GM12874 (cell line): ENCODE data around the gene CEP44.

Experiments
- TF ChIP-seq, protein P1 (sequence below): IDR thresholded peaks from 2 replicates; pipeline ENCODE4 v1.5.1; 2011; ENCODE audit warnings: low read depth, mild to moderate bottlenecking, control low read depth, low read length, moderate library complexity; ENCODE audit not compliant: insufficient read depth

Gene CEP44

DNA sequence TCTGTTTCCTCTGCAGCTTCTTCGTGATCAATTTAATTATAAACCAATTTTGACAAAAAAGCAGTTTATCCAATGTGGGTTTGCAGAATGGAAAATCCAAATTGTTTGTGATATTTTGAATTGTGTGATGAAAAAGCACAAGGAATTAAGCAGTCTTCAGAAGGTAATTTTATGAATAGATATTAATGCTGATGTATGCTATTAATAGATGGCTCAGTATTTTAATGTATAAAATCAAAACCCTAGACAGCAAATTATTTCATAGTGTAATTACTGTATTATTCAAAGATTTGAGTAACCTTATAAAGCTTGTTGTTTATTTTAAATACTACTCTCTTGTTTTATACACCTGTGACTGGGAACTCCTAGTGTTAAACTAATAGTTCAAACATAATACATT lies 20.0 kb downstream of the CEP44 start:
- TF ChIP-seq, protein P1, sequence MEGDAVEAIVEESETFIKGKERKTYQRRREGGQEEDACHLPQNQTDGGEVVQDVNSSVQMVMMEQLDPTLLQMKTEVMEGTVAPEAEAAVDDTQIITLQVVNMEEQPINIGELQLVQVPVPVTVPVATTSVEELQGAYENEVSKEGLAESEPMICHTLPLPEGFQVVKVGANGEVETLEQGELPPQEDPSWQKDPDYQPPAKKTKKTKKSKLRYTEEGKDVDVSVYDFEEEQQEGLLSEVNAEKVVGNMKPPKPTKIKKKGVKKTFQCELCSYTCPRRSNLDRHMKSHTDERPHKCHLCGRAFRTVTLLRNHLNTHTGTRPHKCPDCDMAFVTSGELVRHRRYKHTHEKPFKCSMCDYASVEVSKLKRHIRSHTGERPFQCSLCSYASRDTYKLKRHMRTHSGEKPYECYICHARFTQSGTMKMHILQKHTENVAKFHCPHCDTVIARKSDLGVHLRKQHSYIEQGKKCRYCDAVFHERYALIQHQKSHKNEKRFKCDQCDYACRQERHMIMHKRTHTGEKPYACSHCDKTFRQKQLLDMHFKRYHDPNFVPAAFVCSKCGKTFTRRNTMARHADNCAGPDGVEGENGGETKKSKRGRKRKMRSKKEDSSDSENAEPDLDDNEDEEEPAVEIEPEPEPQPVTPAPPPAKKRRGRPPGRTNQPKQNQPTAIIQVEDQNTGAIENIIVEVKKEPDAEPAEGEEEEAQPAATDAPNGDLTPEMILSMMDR: no peak

DNA sequence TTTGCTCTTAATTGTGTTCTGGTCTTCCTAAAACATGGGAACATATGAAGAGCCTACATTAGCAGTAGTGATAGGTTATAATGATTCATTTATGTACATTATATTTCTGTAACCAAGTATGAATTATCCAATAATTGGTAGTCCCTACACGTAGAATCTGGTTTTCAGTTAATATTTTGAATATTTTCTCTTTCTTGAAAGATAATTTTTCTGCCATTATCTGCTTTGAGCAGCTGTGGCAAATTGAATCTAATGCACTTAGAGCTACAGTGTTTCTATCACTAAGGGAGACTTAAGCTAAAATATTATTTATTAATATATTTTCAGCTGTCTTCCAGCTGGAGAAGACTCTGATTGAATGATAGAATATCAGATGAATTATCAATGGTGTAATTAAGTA lies 21.0 kb downstream of the CEP44 start:
- TF ChIP-seq, protein P1: no peak

DNA sequence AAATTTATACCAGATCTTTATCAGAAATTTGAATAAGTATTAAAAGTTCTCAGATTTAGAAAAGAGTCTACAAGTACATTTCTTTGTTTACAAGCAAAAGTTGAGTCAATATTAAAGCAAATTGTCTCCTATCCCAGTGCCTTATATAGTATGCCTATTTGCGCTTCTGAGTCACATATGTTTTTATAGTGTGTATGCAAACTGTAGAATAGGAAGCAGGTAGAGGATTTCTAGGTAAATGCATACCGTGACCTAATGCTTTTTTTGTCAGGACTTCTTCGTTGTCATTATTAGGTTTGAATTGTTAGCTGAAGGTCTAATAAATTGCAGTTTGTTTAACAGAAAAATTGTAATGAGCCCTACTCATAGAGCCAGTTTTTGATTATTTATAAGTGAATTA lies 22.2 kb downstream of the CEP44 start:
- TF ChIP-seq, protein P1: no peak

GRCh38 chr4:174307694-174308093 lies 24.0 kb downstream of the CEP44 start:
- TF ChIP-seq, protein P1: no peak

GRCh38 chr4:174312993-174313392 lies 29.3 kb downstream of the CEP44 start:
- TF ChIP-seq, protein P1: no peak

DNA sequence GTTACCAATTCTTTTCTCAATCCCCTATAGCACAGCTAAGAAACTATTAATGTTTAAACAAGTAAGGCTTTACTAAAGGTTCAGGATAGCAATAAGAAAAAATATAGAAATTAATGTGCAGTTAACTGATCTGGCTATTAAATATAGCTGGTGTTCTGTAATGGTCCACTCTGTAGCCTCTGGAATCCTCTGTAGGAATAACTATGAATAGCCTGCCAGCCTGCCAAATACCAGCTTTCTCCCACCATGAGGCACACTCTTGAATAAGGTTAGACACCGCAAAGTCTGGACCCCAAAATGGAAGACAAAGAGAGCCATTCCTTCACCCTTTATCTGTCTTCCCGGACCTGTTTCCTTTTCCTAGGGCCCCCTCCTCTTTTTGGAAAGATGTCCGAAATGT lies 30.6 kb downstream of the CEP44 start:
- TF ChIP-seq, protein P1: no peak

- TF ChIP-seq, protein P1: no peak
These were observed 31.1 kb downstream of the CEP44 start for GRCh38 chr4:174314770-174315169.

DNA sequence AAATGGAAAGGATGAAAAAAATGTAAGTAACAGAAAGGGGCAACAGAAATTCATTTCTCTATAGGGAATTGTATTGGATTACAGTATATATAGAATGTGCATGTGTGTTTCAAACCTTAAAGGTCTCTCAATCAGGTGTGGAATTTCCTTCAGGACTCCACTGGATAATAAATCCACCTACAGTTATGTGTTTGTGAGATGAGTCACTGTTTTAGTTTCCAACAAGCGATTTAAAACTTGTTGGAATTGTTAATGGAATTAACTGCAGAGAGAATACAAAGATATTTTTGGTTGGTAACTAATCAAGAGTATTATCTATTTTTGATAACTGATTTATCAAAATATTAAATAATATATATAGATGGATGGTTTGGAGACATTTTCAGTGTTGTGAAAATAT lies 32.8 kb downstream of the CEP44 start:
- TF ChIP-seq, protein P1: no peak
